Body of pancreas (tissue), 4 donors: Measurements from ENCODE around the gene LPP. TPM values are rescaled to one million over a fixed set of nuclear protein-coding genes. Genes with fewer than 3 reads are reported as not detected.
A peak's percentile ranks its signal among the peaks of the same experiment; 100 is the strongest.

Source experiments
- ATAC-seq: fragments of 150-250 bp; one replicate; pipeline ENCODE4 v1.9.1; 2016
- DNase-seq, 4 donors: peaks; one replicate each; pipeline ENCODE4 v3.0.0-alpha.2; 2019
- H3K27ac ChIP-seq, 4 donors: fragments of 200-600 bp; sonication (generic); 1 replicate in 3 of 4; 2 replicates in 1 of 4; pipeline versions ENCODE4 v1.5.1 to v1.6.1; 2016 to 2019; ENCODE audit warnings: mild to moderate bottlenecking in 1 of 4, mixed read lengths in 1 of 4, moderate library complexity in 1 of 4
- H3K27me3 ChIP-seq, 2 donors: fragments of 200-600 bp; sonication (generic); one replicate each; pipeline ENCODE4 v1.6.0; 2016; ENCODE audit warnings: mild to moderate bottlenecking in 1 of 2
- H3K36me3 ChIP-seq, 2 donors: fragments of 200-600 bp; sonication (generic); replicated peaks in 1 of 2; 2 replicates each; pipeline ENCODE4 v1.5.1; 2016; ENCODE audit warnings: low read depth in 2 of 2; ENCODE audit not compliant: insufficient read depth in 1 of 2
- H3K4me1 ChIP-seq: fragments of 200-600 bp; sonication (generic); one replicate; pipeline ENCODE4 v1.6.0; 2016
- H3K4me3 ChIP-seq, 2 donors: fragments of 200-600 bp; sonication (generic); 1 replicate in 1 of 2; 2 replicates in 1 of 2; pipeline ENCODE4 v1.5.1; 2016 to 2019
- H3K9me3 ChIP-seq, 3 donors: fragments of 200-600 bp; sonication (generic); 1 replicate in 2 of 3; 2 replicates in 1 of 3; pipeline ENCODE4 v1.5.1; 2016
- CTCF ChIP-seq, 7 experiments: fragments of 450-650 bp in 4 of 7; fragments of 200-600 bp in 3 of 7; sonication (generic) in 3 of 7; IDR thresholded peaks; one replicate each; pipeline ENCODE4 v1.5.1; 2016 to 2019; ENCODE audit warnings: antibody characterized with exemption in 7 of 7
- POLR2A ChIP-seq, 3 donors: fragments of 450-650 bp; IDR thresholded peaks; one replicate each; pipeline ENCODE4 v1.6.1; 2016; ENCODE audit warnings: antibody characterized with exemption in 3 of 3, mild to moderate bottlenecking in 2 of 3
- WGBS, 2 donors: methylation state at CpG; one replicate each; pipeline ENCODE4 v1.1.5; 2017; 5-methylcytosine and 5-hydroxymethylcytosine counted together
- intact Hi-C: fragments of 100-400 bp; cut with DNase I; formaldehyde crosslinking; loops from one replicate; pipeline ENCODE4 v1.15.1; 2023
- total RNA-seq, 2 donors: library from RNA; depleted of rRNA; stranded (reverse); fragments of >200 nt; gene quantifications; one replicate each; pipeline ENCODE4 v1.1.0, GENCODE V29; 2016

Gene LPP
- total RNA-seq, 2 donors from 2014 or later: 60.6 to 65.1 TPM

DNA sequence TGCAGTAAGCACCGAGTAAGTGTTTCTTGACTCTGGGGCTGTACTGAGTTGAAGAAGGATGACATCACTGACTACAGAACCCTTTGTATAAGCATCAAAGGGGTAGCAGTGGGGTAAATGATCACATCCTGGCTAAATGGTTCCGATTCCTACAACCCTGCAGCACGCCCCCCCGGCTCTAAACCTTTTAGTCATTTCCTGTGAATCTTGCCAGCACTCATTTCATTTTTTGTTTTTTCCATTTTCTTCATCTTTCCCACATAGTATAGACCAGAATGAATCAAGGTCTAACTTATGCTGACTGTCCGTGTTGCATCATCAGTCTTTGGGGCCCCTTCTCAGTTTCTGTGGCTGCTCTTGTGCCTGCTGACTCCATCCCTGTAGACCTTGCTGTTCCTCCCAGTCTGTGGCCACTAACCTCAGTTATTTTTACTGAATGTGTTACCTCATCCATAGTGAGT, 634.7 kb downstream of the LPP start:
- peaks cover 11% of the 10 kb centered on the region for H3K4me1 ChIP-seq
- H3K4me3 ChIP-seq: no peak overlapping the region
- peak in 1 of 4 donors; percentile 29 for DNase-seq
- H3K36me3 ChIP-seq: no peaks in the 10 kb centered on the region
- intact Hi-C loops: no loop called here
- no peaks in the 10 kb centered on the region for H3K27me3 ChIP-seq
- no peak for TF ChIP-seq POLR2A (IDR thresholded peaks at IDR 0.05)
- no peak for TF ChIP-seq CTCF (IDR thresholded peaks at IDR 0.05)
- H3K9me3 ChIP-seq: no peaks in the 10 kb centered on the region
- no peak overlapping the region for H3K27ac ChIP-seq
- 75 to 86% methylated on average over 5 of the region's 5 CpGs for WGBS, 2 donors
- no peak for ATAC-seq

DNA sequence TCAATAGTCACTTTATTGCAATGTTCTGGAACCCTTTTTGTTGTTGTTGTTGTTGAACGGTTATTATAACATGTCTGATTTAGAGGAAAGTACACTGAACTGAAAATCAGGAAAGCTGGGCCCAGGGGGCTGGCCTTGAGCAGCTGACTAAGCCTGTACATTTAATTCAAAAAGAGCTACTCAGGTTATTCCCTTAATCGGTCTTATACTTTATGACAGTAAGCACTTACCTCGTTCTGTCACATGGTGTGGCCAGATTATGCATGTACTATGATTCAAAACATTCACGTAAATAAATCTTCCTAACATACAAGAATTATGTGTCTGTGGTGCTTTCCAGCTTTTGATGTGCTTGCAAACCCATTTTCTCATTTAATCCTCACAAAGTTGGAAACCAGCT, 635.3 kb downstream of the LPP start:
- no peak for ATAC-seq
- 82 to 89% methylated on average over 4 of the region's 4 CpGs for WGBS, 2 donors
- Histone ChIP-seq H3K27ac (no peak overlapping the region), H3K36me3 (no peaks in the 10 kb centered on the region), H3K27me3 (no peaks in the 10 kb centered on the region), H3K9me3 (no peaks in the 10 kb centered on the region), H3K4me1 (peaks cover 11% of the 10 kb centered on the region), H3K4me3 (no peak overlapping the region)
- intact Hi-C loops: no loop called here
- TF ChIP-seq CTCF (IDR thresholded peaks at IDR 0.05) (no peak), POLR2A (IDR thresholded peaks at IDR 0.05) (no peak)
- no peak for DNase-seq

DNA sequence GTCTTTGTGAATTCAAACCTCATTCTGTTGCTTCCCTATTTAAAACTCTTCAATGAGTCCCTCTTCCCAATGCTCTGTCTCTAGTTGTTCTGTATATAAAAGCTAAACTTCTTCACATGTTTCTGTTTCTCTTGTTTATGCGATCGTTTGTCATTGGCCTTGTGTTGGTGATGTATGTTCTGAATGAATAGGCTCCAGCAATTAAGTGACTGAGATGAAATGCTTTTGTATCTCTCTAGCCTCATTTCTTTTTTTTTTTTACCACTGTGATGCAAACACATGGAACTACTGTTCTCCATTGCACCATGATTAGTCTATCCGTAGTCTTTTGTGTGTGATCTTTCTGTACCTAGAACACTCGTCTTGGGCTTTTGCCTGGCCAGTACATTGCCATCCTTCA, 637.4 kb downstream of the LPP start:
- DNase-seq (no peak), ATAC-seq (no peak)
- TF ChIP-seq POLR2A (IDR thresholded peaks at IDR 0.05) (no peak), CTCF (IDR thresholded peaks at IDR 0.05) (no peak)
- Histone ChIP-seq H3K27me3 (no peaks in the 10 kb centered on the region), H3K27ac (no peak overlapping the region), H3K36me3 (no peaks in the 10 kb centered on the region), H3K4me3 (no peak overlapping the region), H3K9me3 (no peaks in the 10 kb centered on the region), H3K4me1 (peaks cover 5% of the 10 kb centered on the region)
- 96 to 99% methylated on average over 4 of the region's 4 CpGs for WGBS, 2 donors
- intact Hi-C loops: no loop called here

DNA sequence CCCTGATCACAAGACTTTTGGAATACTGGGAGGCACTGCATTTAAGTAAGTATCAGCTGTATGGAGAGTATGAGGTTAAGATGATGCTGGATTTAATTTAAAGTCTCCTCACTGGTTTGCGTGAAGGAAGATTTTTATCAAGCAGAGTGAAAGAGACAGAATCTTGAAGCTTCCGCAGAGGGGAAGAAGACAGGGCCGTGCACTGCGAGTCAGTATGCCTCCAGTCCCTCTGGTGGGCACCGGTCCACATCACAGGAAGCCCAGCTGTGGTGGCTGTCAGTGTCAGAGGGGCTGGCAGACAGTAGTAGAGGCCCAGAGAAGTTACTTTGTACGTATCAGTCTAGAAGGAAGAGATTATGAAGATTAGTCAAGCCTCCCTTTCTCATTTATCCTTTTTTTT, 638.8 kb downstream of the LPP start:
- no peak for TF ChIP-seq CTCF (IDR thresholded peaks at IDR 0.05)
- TF ChIP-seq POLR2A (IDR thresholded peaks at IDR 0.05): no peak

DNA sequence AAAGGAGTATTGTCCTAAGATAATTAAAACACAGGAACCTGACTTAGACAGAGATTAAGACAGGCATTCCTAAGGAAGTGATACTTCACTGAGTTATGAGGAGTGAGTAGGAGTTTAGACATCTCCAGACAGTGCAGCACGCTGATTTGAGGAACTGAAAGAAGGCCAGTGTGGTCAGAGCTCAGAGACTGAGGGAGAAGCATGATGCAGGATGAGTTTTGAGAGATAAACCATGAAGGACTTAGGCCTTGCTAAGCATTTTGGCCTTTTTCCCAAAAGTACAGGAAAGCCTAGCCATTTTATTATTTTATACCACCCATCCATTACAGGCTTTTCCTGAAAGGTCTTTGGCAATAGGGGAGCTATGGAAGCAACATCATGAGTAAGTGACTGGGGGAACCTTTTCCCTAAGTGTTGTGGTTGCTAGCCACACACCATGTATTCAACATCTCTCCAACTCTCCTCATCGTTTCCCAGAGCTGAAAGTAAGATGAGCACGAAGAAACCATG, 642.2 kb downstream of the LPP start:
- WGBS, 2 donors: 79 to 85% methylated on average over 3 of the region's 3 CpGs
- DNase-seq (peak in 1 of 4 donors; percentile 60), ATAC-seq (peak; percentile 33)
- Histone ChIP-seq H3K27me3 (no peaks in the 10 kb centered on the region), H3K27ac (peak overlapping the region in 1 of 4 donors; percentile 35), H3K9me3 (no peaks in the 10 kb centered on the region), H3K4me1 (no peaks in the 10 kb centered on the region), H3K4me3 (no peak overlapping the region), H3K36me3 (no peaks in the 10 kb centered on the region)
- intact Hi-C loops: no loop called here
- no peak for TF ChIP-seq CTCF (IDR thresholded peaks at IDR 0.05)

More for the DNA sequence above, 638.8 kb downstream of the LPP start:
- Histone ChIP-seq H3K36me3 (no peaks in the 10 kb centered on the region), H3K4me3 (no peak overlapping the region), H3K27ac (no peak overlapping the region), H3K4me1 (no peaks in the 10 kb centered on the region), H3K27me3 (no peaks in the 10 kb centered on the region), H3K9me3 (no peaks in the 10 kb centered on the region)
- peak in 1 of 4 donors; percentile 13 for DNase-seq
- intact Hi-C loops: no loop called here
- no peak for ATAC-seq
- 71 to 92% methylated on average over 6 of the region's 6 CpGs for WGBS, 2 donors
